GM15510 (cell line): ENCODE data around the gene TBC1D2B.

Experiments
- POLR2A ChIP-seq: IDR thresholded peaks from 3 replicates; pipeline ENCODE4 v1.6.1; 2011; ENCODE audit warnings: borderline replicate concordance; ENCODE audit not compliant: insufficient read length; ENCODE audit errors: extremely low read depth

The TBC1D2B gene

DNA sequence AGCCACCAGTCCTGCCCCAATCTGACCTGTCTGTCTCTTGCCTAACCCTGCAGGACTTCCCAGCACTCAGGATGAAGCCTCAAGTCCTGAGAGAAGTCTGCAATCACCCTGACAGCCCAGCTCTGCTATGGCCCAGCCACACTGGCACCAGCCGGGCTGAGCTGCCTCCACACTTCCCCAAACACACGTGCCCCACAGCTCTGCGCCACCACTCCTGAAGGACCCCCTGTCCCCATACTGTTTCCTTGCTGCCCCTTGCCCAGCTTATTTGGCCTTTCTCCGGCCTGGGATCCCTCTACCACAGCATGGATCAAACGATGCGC, 76.6 kb downstream of the TBC1D2B start:
- no peak for TF ChIP-seq POLR2A

DNA sequence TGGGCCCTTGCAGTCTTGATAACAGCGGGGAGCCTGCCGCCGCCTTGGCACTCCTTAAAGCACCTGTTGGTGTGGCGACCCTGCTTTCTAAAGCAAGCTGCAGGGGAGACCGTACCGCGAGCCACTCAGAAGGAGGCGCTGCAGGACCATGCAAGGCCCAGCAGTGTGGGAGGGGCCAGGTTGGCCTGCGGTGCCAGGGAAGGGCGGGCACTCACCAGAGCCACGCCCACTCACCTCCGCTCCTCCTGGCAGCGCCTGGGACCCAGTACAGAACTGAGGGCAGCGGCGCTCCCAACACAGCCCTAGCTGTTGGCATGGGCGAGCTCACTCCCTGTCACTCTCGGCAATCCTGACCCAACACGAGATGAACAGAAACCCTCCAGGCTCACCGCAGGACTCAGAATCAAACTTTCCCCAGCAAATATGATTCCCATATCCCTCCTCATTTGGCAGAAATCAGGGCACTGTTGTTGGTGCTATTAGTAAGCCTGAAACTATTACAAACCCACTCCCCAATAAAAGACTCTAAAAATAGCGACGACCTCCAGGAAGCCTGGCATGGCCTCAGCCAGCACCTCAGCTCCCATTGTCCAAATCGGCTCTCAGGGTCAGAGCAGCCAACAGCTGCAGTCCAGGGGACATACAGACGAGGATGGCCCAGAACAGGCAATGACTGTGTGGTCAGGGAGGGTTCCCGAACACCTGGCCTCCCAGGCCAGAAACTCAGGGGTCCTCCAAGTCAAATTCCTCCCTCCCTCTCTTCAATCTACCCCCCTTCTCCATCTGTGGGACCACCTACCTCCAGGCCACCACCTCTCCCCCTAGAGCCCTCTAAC, 77.2 kb downstream of the TBC1D2B start:
- no peak for TF ChIP-seq POLR2A

DNA sequence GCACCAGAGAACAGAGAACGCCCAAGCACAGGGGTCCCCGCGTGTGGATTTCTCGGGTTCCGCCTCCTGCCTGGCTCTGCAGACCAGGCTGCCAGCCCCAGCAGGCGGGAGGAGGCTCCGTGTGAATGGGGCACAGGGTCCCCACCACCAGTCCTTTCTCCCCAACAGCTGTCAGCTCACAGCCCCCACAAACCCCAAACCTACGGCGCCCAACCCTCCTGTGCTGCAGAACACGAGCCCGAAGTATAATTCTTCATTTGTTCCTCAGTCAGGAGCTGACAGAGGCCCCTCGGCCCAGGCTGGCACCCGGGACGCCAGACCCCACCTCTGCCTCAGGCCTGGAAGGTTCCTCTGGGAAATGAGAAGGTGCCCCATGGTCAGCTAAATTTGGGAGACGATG, 78.0 kb downstream of the TBC1D2B start:
- no peak for TF ChIP-seq POLR2A

DNA sequence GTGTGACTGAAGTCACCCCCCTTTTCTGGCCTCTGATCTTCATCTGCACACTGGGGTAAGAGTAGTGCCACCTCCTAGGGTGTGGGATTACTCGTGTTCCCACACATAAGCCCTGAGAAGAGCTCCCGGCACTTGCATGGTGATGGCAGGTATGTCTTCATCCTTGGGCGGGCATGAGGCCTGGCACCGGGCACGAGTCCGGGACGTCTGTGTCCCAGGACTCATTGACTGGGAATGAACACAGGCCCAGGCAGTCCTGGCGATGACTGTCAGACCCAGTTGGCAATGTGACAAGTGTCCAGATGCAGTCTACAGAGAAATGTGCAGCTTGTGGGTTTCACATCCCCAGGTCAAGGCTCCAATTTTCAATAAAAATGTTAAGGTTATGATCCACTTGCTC, 78.9 kb downstream of the TBC1D2B start:
- TF ChIP-seq POLR2A = no peak

DNA sequence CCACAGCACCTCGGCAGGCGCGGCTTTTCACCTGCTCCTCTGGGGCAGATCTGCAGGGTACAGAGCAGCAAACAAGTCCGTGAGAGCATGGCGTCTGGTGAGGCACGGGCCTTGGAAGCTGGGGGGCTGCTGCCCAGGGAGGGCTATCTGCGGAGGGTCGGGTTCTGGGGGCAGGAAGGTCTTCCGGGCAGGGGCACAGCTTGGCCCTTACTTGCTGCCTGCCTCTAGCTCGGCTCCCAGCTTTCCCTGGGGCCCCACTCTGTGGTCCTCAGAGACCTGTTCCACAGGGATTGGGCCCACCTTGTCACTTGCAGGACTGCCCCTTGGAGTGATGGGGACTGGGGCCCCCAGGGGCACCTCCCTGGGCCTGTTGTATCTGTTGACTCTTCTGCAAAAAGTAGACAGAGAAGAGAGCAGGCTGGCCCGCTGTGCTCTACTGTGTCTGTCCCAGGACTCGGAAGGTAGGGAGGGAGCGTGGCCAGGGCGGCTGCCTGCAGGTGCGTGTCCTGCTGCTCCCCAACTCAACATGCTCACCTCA, 84.1 kb downstream of the TBC1D2B start:
- no peak for TF ChIP-seq POLR2A

DNA sequence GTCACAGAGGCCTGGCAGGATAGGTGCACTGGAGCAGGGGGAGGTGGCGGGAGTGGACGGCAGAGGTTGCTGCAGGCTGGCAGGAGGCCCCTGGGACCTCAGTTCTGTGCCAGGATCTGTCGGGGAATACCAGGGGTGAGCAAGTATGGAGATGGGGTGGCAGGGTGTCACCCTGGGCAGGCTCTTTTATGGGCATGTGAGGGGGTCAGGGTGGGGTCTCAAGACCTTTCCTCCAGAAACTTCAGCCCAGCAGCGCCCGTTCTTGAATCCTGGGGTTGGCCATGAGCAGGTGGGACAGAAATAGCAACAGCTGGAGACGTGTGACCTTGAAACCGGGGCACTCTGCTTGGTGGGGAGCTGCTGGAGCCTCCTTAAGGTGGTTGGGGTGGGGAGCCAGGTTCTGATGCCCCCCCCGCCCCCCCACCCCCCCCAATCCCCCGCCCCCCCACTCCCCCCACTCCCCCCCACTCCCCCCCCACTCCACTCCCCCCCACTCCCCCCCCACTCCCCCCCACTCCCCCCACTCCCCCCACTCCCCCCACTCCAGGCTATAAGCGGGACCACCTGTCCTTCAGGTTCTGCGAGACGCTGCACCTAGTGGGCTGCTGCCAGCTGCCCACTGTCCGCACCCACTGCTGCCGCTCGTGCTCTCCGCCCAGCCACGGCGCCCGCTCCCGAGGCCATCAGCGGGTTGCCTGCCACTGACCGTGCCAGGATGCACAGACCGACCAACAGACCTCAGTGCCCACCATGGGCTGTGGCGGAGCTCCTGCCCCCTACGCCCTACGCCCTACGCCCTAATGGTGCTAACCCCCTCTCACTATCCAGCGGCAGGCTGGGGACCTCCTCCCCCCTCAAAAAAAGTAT, 84.9 kb downstream of the TBC1D2B start:
- TF ChIP-seq POLR2A = no peak

DNA sequence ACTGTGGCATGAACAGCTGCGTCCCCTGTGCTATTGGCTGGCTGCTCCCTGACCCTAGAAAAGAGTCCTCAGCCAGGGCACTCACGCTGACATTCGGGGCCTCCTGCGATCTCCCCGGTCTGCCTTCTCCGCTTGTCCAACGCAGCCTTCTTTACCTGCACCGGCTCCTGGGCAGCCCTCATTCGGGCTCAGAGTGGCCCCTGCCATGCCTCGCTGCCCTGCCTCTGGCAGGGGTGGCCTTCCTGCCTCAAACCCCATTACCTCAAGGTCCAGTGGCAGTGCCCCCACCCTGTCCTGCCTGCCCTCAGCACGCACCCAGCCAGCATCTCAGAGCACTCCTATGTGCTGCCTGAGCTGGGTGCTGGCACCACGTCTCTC, 86.5 kb downstream of the TBC1D2B start:
- no peak for TF ChIP-seq POLR2A

DNA sequence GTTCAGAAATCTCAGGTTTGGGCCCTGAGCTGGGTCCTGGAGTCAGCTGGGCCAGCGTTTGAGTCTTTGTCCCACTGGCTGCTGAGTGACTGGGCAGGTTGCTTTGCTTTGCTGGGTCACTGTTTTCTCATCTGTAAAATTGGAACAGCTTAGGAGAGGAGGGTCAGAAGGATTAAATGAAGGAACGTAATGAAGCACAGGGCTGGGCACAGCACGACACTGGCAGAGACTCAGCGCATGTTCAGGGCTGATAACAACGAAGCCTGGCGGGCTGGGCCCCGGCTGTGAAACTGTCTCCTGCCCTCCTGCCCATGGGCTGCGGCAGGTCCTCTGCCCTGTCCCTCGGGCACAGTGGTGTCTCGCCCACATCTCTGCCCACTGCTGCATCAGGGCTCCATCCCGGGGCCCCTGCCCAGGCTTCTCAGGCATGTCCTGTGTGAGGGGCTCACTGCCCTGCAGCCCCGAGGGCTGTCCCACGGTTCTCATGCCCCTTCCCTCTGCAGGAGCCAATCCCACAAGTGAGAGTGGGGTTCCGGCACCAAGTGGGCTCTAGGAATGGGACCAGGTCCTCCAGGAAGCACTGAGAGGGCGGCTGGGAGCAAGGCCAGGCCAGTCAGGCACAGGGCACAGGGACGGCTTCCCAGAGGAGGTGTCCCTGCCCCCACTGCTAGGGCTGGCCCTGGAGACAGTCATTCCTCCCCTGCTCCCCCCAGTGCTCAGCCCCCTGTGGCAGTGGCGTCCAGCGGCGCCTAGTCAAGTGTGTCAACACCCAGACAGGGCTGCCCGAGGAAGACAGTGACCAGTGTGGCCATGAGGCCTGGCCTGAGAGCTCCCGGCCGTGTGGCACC, 88.0 kb downstream of the TBC1D2B start:
- TF ChIP-seq POLR2A = no peak

DNA sequence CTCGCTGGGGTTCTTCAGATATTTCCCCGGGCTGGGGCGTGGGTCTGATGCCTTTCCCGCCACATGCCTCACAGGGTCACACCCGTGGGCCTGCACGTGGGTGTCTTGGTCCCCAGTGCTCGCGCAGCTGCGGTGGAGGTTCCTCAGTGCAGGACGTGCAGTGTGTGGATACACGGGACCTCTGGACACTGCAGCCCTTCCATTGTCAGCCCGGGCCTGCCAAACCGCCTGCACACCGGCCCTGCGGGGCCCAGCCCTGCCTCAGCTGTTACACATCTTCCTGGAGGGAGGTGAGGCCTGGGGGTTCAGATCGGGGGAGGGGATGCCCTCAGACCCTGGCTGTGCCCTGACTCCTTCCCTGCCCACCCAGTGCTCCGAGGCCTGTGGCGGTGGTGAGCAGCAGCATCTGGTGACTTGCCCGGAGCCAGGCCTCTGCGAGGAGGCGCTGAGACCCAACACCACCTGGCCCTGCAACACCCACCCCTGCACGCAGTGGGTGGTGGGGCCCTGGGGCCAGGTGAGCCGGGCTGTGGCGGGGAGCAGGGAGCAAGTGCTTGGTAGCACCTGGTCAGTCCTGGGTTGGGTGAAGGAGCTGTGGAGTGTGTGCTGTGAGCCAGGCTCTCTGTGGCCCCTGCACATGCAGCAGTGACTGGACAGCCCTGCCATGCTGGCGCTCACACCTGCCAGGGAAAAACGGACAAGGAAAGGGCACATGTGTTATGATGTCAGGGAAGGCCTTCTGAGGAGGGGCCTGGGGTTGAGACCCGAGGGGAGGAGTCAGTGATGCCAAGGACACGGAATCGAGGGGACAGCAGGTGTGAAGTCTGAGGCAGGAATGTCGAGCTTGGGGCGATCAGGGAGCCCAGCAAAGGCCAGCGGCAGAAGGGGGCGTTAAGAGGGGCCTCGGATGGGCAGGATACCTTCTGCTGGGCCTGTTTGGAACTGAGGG, 88.9 kb downstream of the TBC1D2B start:
- TF ChIP-seq POLR2A = no peak

DNA sequence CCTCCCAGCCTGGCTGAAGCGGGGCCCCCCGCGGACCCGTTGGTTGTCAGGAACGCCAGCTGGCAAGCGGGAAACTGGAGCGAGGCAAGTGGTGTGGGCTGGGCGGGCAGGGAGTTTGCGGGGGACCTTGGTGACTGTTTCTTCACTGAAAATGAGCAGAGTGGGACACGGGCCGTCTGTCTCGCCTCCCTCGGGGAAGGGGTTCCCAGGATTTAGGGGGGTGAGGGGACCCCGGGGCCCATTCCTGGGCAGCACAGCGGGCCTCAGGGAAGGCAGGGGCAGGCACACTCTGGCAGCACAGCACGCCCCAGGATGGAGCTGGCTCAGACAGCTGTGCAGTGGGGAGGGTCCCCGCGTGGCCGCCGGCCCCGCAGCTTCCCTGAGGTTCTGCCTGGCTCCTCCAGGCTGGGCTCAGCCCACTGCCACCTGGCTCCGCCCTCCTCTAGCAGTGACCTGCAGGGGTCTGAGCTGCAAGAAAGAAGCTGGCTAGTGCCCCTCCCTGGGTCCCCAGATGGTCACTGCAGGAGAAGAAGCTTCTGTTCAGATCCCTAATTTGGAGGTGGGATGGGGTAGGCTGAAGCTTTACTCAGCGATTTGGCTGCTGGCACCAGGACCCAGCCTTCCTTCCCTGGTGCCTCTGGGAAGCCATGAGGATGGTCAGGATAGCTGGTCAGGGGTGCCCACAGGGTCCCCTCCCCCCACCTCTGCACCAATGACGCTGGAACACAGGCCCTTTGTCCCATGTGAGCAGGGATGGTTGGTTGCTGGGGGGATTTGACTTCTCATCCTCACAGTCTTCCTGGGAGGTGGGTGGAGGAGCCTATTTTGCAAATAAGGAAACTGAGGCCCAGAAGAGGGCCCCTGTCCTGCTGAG, 90.4 kb downstream of the TBC1D2B start:
- TF ChIP-seq POLR2A = no peak

DNA sequence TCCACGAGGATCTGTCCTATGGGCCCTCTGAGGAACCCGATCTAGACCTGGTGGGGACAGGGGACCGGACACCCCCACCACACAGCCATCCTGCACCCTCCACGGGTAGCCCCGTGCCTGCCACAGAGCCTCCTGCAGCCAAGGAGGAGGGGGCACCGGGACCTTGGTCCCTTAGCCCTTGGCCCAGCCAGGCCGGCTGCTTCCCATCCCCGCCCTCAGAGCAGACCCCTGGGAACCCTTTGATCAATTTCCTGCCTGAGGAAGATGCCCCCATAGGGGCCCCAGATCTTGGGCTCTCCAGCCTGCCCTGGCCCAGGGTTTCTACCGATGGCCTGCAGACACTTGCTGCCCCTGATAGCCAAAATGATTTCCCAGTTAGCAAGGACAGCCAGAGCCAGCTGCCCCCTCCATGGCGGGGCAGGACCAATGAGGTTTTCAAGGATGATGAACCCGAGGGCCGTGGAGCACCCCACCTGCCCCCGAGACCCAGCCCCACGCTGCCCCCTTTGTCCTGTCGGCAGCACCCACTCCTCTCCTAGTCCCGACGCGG, 91.5 kb downstream of the TBC1D2B start:
- TF ChIP-seq POLR2A = no peak

DNA sequence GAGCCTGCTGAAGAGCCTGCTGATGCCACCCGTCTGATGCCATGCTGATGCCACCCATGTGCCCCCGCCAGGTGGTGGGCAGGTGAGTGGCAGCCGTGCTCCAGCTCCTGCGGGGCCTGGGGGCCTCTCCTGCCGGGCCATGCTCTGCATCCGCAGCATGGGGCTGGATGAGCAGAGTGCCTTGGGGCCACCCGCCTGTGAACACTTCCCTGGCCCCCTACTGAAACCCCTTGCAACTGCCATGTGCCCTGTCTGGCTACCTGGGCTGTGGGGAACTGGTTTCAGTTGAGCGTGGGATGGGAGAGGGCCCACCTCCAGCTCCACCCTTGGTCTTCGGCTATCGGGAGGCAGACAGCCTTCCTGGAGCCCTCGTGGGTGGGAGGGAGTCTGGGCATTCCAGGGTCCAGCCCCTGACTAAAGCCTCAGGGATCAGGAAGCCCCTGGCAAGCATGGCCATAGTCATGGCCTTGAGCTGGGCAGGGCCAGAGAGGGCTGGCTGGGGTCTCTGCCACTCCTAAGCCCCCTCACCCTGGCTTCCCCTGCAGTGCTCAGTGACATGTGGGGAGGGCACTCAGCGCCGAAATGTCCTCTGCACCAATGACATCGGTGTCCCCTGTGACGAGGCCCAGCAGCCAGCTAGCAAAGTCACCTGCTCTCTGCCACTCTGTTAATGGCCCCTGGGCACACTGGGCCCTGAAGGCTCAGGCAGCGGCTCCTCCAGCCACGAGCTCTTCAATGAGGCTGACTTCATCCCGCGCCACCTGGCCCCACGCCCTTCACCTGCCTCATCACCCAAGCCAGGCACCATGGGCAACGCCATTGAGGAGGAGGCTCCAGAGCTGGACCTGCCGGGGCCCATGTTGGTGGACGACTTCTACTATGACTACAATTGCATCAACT, 92.2 kb downstream of the TBC1D2B start:
- TF ChIP-seq POLR2A = no peak

DNA sequence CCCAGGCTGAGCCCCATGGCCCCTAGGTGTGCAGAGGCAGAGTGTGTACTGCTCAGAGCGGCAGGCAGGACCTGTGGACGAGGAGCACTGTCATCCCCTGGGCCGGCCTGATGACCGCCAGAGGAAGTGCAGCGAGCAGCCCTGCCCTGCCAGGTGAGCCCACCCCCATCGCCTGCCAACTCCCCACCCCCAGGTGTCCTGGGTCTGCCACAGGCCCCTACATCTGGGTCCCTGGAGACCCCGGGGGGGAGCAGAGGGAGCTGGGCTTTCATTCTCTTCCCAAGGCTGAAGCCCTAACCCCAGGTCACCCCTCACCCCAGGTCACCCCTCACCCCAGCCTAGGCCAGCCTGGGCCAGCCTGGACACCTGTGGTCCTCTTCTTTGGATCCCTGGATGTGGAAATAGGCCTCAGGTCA, 93.1 kb downstream of the TBC1D2B start:
- no peak for TF ChIP-seq POLR2A
